Astrocyte (in vitro differentiated cells and primary cell): ENCODE results near the gene KCNB1. TPM values are rescaled to one million over a fixed set of nuclear protein-coding genes. Genes with fewer than 3 reads are reported as not detected.

ENCODE experiments used
- DNase-seq: peaks from one replicate; pipeline ENCODE4 v3.0.0-alpha.2; 2010; ENCODE audit warnings: low read depth
- FAIRE-seq: peaks from 2 replicates; lab custom pipeline; 2011; peaks lifted over from hg19 to GRCh38; lab: Jason Lieb, UNC
- H2AFZ ChIP-seq: 2 replicates; pipeline ENCODE4 v1.6.0; 2012; ENCODE audit warnings: low read depth, low read length, inconsistent platforms
- H3K27ac ChIP-seq: 2 replicates; pipeline ENCODE4 v1.5.1; 2011; ENCODE audit warnings: low read depth, low read length, inconsistent platforms
- H3K27me3 ChIP-seq: 2 replicates; pipeline ENCODE4 v1.6.0; 2011; ENCODE audit warnings: low read length, inconsistent platforms; ENCODE audit not compliant: insufficient read depth
- H3K36me3 ChIP-seq: 2 replicates; pipeline ENCODE4 v1.5.1; 2011; ENCODE audit warnings: low read length, inconsistent platforms; ENCODE audit not compliant: insufficient read depth
- H3K4me1 ChIP-seq: 2 replicates; pipeline ENCODE4 v1.5.1; 2011; ENCODE audit warnings: low read length, inconsistent platforms; ENCODE audit not compliant: insufficient read depth
- H3K4me2 ChIP-seq: 2 replicates; pipeline ENCODE4 v1.6.0; 2012; ENCODE audit warnings: low read length, inconsistent platforms
- H3K4me3 ChIP-seq: 2 replicates; pipeline ENCODE4 v1.5.1; 2011; ENCODE audit warnings: low read depth, mild to moderate bottlenecking, low read length, inconsistent platforms; ENCODE audit not compliant: insufficient read depth
- H3K79me2 ChIP-seq: 2 replicates; pipeline ENCODE4 v1.6.0; 2012; ENCODE audit warnings: mild to moderate bottlenecking, low read length, inconsistent platforms; ENCODE audit not compliant: insufficient read depth
- H3K9ac ChIP-seq: 2 replicates; pipeline ENCODE4 v1.6.0; 2012; ENCODE audit warnings: mild to moderate bottlenecking, low read length, inconsistent platforms
- H3K9me3 ChIP-seq: 2 replicates; pipeline ENCODE4 v1.5.1; 2012; ENCODE audit warnings: low read depth, mild to moderate bottlenecking, low read length, inconsistent platforms; ENCODE audit not compliant: insufficient read depth
- H4K20me1 ChIP-seq: 2 replicates; pipeline ENCODE4 v1.6.0; 2012; ENCODE audit warnings: low read length, inconsistent platforms; ENCODE audit not compliant: insufficient read depth
- H3K27ac Mint-ChIP-seq: one replicate; pipeline ENCODE4 v1.8.0; 2021; ENCODE audit warnings: mild to moderate bottlenecking, mixed read lengths; ENCODE audit not compliant: unreplicated experiment
- H3K27me3 Mint-ChIP-seq: one replicate; pipeline ENCODE4 v1.8.0; 2021; ENCODE audit warnings: low read depth, mixed read lengths; ENCODE audit not compliant: unreplicated experiment
- H3K36me3 Mint-ChIP-seq: one replicate; pipeline ENCODE4 v1.8.0; 2021; ENCODE audit warnings: low read depth, mixed read lengths; ENCODE audit not compliant: unreplicated experiment
- H3K4me1 Mint-ChIP-seq: one replicate; pipeline ENCODE4 v1.8.0; 2021; ENCODE audit warnings: low read depth, mixed read lengths; ENCODE audit not compliant: unreplicated experiment
- H3K4me3 Mint-ChIP-seq: one replicate; pipeline ENCODE4 v1.8.0; 2021; ENCODE audit warnings: mild to moderate bottlenecking, moderate library complexity, mixed read lengths; ENCODE audit not compliant: unreplicated experiment
- H3K9me3 Mint-ChIP-seq: one replicate; pipeline ENCODE4 v1.8.0; 2021; ENCODE audit warnings: mild to moderate bottlenecking, mixed read lengths; ENCODE audit not compliant: unreplicated experiment
- CTCF ChIP-seq: IDR thresholded peaks from 2 replicates; pipeline ENCODE4 v1.5.1; 2011; ENCODE audit warnings: low read depth, mild to moderate bottlenecking, inconsistent platforms, low read length, moderate library complexity; ENCODE audit not compliant: insufficient read depth
- EZH2 ChIP-seq: IDR thresholded peaks from 2 replicates; pipeline ENCODE4 v1.6.1; 2012; ENCODE audit warnings: mild to moderate bottlenecking, low read length, inconsistent platforms; ENCODE audit not compliant: insufficient read depth
- total RNA-seq: library from RNA; stranded (reverse); gene quantifications from 2 replicates; pipeline ENCODE4 v1.2.1, GENCODE V29; 2021

KCNB1 gene
- total RNA-seq, 1 donor from 2014 or later: 0.48 TPM

GRCh38 chr20:49405696-49406095 is 76.8 kb downstream of the KCNB1 start:
- Mint-ChIP-seq H3K4me1 (no peaks in the 10 kb centered on the region), H3K27ac (no peak overlapping the region), H3K27me3 (peaks cover 48% of the 10 kb centered on the region), H3K4me3 (peak overlapping the region; percentile 40), H3K36me3 (peaks cover 4% of the 10 kb centered on the region), H3K9me3 (peaks cover 8% of the 10 kb centered on the region)
- no peak for FAIRE-seq
- H2AFZ ChIP-seq: no peak overlapping the region
- H3K79me2 ChIP-seq: no peaks in the 10 kb centered on the region
- H3K9ac ChIP-seq: no peak overlapping the region
- peaks cover under 1% of the 10 kb centered on the region for H3K4me1 ChIP-seq
- H3K4me2 ChIP-seq: no peak overlapping the region
- DNase-seq: no peak
- no peaks in the 10 kb centered on the region for H3K36me3 ChIP-seq
- H4K20me1 ChIP-seq: no peaks in the 10 kb centered on the region
- peaks cover 3% of the 10 kb centered on the region for H3K9me3 ChIP-seq
- peaks cover 9% of the 10 kb centered on the region for H3K27me3 ChIP-seq
- no peak overlapping the region for H3K4me3 ChIP-seq
- H3K27ac ChIP-seq: no peak overlapping the region
- TF ChIP-seq CTCF (no peak), EZH2 (no peak)

- no peak overlapping the region for H3K4me3 ChIP-seq
- peaks cover 3% of the 10 kb centered on the region for H3K9me3 ChIP-seq
- H3K9me3 Mint-ChIP-seq: peaks cover 8% of the 10 kb centered on the region
- H3K27me3 Mint-ChIP-seq: peaks cover 48% of the 10 kb centered on the region
- peak overlapping the region; percentile 40 for H3K4me3 Mint-ChIP-seq
- H3K4me1 ChIP-seq: peaks cover 6% of the 10 kb centered on the region
- FAIRE-seq: no peak
- no peak overlapping the region for H3K27ac ChIP-seq
- peaks cover 4% of the 10 kb centered on the region for H3K36me3 Mint-ChIP-seq
- H4K20me1 ChIP-seq: no peaks in the 10 kb centered on the region
- no peaks in the 10 kb centered on the region for H3K36me3 ChIP-seq
- no peak overlapping the region for H3K4me2 ChIP-seq
- peaks cover 9% of the 10 kb centered on the region for H3K27me3 ChIP-seq
- no peak overlapping the region for H3K27ac Mint-ChIP-seq
- DNase-seq: no peak
- H2AFZ ChIP-seq: no peak overlapping the region
- no peaks in the 10 kb centered on the region for H3K79me2 ChIP-seq
- TF ChIP-seq CTCF: no peak
- TF ChIP-seq EZH2: no peak
- no peaks in the 10 kb centered on the region for H3K4me1 Mint-ChIP-seq
- H3K9ac ChIP-seq: no peak overlapping the region
Observed at GRCh38 chr20:49405062-49405683, 77.3 kb downstream of the KCNB1 start.

GRCh38 chr20:49404461-49404860 is 78.0 kb downstream of the KCNB1 start:
- FAIRE-seq: no peak

More at GRCh38 chr20:49404461-49404860, 78.0 kb downstream of the KCNB1 start:
- Histone ChIP-seq H2AFZ (no peak overlapping the region), H3K4me3 (no peak overlapping the region), H3K9ac (no peak overlapping the region), H3K36me3 (no peaks in the 10 kb centered on the region), H4K20me1 (no peaks in the 10 kb centered on the region), H3K4me1 (peaks cover 9% of the 10 kb centered on the region), H3K27ac (no peak overlapping the region), H3K79me2 (no peaks in the 10 kb centered on the region), H3K4me2 (no peak overlapping the region), H3K27me3 (peaks cover 7% of the 10 kb centered on the region), H3K9me3 (peaks cover 3% of the 10 kb centered on the region)
- no peak for TF ChIP-seq EZH2
- TF ChIP-seq CTCF: no peak
- no peak overlapping the region for H3K27ac Mint-ChIP-seq
- DNase-seq: no peak
- H3K36me3 Mint-ChIP-seq: peaks cover 4% of the 10 kb centered on the region
- peaks cover 44% of the 10 kb centered on the region for H3K27me3 Mint-ChIP-seq
- peaks cover 8% of the 10 kb centered on the region for H3K9me3 Mint-ChIP-seq
- H3K4me3 Mint-ChIP-seq: no peak overlapping the region
- H3K4me1 Mint-ChIP-seq: no peaks in the 10 kb centered on the region
